Measurements from ENCODE around the gene SHISA8.

SHISA8 gene

GRCh38 chr22:41862160-41862529 is 52.7 kb downstream of the SHISA8 start:
- Histone ChIP-seq H3K4me1 (ENCODE audit: control insufficient read depth, insufficient read depth, low read length) (peaks cover 15% of the 10 kb centered on the region), H3K36me3 (ENCODE audit: control insufficient read depth in 2 of 2, insufficient read depth in 1 of 2, low read length in 2 of 2) (peaks cover 6 to 7% of the 10 kb centered on the region in 2 experiments; a peak in 2 of 3 replicates), H3K27ac (ENCODE audit: extremely low read depth, low read depth, low read length) (peak overlapping the region; percentile 55), H3K4me3 (ENCODE audit: low read depth, low read length) (no peak overlapping the region), H3K9me3 (ENCODE audit: control insufficient read depth, insufficient read depth, low read depth, low read length) (no peaks in the 10 kb centered on the region)
- ChIA-PET POLR2A (interaction anchor here (0.6 to 0.9 kb wide), 3 partner anchors 61 to 85 kb away, joined by 3 to 4 read pairs (median 3); partner anchors contain the start of genes CCDC134 and CENPM), CTCF (interaction anchor here (0.6 to 2.8 kb wide), 7 partner anchors 20 to 165 kb away, joined by 3 to 22 read pairs (median 5); no protein-coding TSS in a partner anchor)
- TF ChIP-seq ZNF350 (tag by site-specific recombination; IDR thresholded peaks at IDR 0.05), result no peak
- TF ChIP-seq SP7 (tag by site-specific recombination; IDR thresholded peaks at IDR 0.05), result peak; percentile 95
- TF ChIP-seq ZSCAN4 (tag by site-specific recombination; IDR thresholded peaks at IDR 0.05), result no peak
- peak; percentile 94 for TF ChIP-seq ZBTB20 (tag by site-specific recombination; IDR thresholded peaks at IDR 0.05)
- peak; percentile 77 for TF ChIP-seq GLIS1 (tag by site-specific recombination; IDR thresholded peaks at IDR 0.05)

Measured in HEK293 (cell line).